ENCODE measurements around the gene KCNJ4.
A peak's percentile ranks its signal among the peaks of the same experiment; 100 is the strongest.
"Not testable (repeated sequence)": the region's sequence is repeated elsewhere in the genome, so short reads cannot be mapped to it uniquely, and the experiment has no call there.

The KCNJ4 gene

DNA sequence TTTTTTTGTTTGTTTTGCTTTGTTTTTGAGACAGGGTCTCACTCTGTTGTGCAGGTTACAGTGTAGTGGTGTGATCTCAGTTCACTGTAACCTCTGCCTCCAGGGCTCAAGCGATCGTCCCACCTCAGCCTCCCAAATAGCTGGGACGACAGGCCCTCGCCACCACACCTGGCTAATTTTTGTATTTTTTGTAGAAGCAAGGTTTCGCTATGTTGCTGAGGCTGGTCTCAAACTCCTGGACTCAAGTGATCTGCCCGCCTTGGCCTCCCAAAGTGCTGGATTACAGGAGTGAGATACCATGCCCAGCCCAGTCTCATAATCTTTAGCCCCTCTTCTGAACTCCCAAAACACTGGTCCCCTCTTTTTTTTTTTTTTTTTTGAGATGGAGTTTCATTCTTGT, 50.6 kb downstream of the KCNJ4 start:
- no peak for DNase-seq

DNA sequence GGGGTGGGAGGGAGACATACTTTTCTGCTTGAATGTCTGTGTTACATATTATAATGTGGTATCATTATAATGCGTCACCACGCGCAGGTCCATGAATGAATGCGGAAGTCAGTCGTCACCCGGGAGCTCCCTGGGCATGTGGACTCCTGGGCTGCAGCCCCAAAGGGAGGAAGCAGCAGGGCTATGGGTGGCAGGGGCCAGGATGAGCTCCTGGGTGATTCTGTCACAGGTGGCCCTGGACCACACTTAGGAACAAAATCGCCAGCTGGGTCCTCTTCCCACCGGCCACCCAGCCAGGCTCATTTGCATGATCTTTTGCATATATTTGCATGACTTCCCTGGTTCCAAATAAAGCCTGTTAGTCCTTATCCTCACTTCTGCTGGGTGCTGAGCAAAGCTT, 51.2 kb downstream of the KCNJ4 start:
- no peak for DNase-seq

- DNase-seq = no peak
Observed at GRCh38 chr22:38402204-38402603, 52.8 kb downstream of the KCNJ4 start.

- no peak for DNase-seq
Observed at GRCh38 chr22:38401336-38402084, 53.5 kb downstream of the KCNJ4 start.

DNA sequence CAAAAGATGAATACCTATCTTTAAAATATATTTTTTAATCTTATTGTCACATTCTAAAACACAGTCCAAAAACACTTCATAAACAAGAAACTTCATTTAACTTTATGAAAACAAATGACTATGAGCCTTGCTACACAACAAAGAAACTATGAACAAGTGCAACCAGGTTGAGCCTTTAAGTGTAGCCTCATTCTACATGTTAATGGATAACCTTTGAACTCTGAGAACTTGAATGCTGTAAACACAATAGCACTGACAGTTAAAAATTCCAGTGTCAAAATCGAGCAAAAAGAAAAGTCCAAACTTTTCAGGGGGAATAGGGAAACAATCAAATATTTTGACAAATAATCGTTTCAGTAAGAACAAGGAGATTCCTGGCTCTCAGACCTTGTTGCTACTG, 54.7 kb downstream of the KCNJ4 start:
- DNase-seq = not testable (repeated sequence)

- DNase-seq = peak; percentile 87
Observed at GRCh38 chr22:38398609-38399461, 56.2 kb downstream of the KCNJ4 start.

- peak; percentile 54 for DNase-seq
Observed at GRCh38 chr22:38398181-38398608, 56.8 kb downstream of the KCNJ4 start.

- peak; percentile 59 for DNase-seq
Observed at GRCh38 chr22:38397189-38398085, 57.6 kb downstream of the KCNJ4 start.

- not testable (repeated sequence) for DNase-seq
Observed at GRCh38 chr22:38396440-38397069, 58.4 kb downstream of the KCNJ4 start.

GRCh38 chr22:38395944-38396343, 59.1 kb downstream of the KCNJ4 start:
- not testable (repeated sequence) for DNase-seq

GRCh38 chr22:38394929-38395624, 59.9 kb downstream of the KCNJ4 start:
- DNase-seq = not testable (repeated sequence)

DNA sequence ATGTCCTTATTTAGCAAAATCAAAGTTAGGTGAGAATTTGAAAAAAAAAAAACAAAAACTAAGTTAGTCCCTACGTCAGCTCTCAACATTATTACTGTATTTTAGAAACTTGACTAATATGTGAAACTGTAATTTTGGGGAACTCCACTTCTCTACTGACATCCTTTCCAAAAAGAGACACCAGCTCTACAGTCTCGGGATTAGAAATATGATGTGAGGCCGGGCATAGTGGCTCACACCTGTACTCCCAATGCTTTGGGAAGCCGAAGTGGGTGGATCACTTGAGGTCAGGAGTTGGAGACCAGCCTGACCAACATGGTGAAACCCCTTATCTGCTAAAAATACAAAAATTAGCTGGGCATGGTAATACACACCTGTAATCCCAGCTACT, 65.6 kb downstream of the KCNJ4 start:
- DNase-seq = not testable (repeated sequence)

DNA sequence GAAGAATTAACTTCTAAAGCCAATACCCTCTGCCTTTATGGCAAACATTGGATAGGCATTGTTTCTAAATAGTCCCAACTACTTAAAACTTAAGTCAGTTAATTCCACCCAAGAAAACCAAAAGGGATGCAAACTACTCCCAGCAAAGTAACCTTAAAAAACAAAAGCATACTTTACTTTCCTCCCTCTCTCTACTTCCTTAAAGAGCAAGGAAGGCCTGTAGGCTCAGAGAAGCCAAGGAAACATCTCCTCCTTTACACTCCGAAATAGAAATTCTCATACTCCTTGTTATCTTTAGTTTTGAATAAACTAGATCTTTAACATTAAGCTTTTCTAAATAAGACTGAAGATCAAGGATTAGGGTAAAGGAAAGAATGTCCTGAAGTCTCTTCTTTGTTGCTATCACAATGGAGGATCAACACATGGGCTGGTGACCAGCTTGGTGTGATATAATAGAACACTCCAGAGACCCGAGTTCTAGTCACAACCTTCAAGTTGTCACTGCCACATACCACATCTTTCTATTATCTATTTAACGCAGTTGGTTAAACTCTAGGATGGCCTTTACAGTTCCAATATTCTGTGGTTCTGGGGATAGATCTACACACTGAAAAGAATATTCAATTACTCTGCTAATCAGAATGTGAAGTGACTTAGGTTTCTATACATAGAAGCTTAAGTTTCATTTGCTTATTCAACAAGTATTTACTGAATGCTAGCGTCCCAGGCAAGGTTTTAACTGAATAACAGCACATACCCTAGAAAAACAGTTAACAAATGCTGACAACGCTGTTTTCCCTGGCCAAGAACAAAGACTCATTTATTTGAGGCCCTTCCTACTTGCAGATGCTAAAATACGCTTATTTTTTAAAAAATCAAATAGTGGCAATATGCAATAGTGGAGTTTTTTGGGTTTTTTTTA, 66.2 kb downstream of the KCNJ4 start:
- DNase-seq = not testable (repeated sequence)

DNA sequence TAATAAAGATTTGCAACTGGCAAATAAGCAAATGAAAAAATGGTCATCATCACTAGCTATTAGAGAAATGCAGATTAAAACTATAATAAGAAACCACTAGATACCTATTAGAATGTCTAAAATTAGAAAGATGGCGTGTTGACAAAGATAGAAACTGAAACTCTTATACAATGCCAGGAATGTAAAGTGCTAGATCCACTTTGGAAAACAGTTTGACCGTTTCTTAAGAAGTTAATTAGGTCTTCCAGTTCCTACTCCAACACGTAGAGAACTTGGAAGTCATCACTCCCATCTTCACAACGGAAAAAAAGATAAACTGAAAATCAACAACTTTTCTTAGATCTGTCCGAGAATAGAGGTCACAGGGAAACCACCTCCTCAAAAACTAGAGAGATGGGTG, 68.1 kb downstream of the KCNJ4 start:
- DNase-seq = not testable (repeated sequence)

GRCh38 chr22:38383417-38383816, 71.6 kb downstream of the KCNJ4 start:
- DNase-seq = no peak

GRCh38 chr22:38381371-38381770, 73.6 kb downstream of the KCNJ4 start:
- not testable (repeated sequence) for DNase-seq
